Stomach smooth muscle (tissue), 2 donors: Measurements from ENCODE around the gene ADGRD1.

ENCODE experiments used
- H3K27ac ChIP-seq: one replicate; pipeline ENCODE4 v1.7.0; 2013; ENCODE audit warnings: mild to moderate bottlenecking, low read length, inconsistent platforms
- H3K27me3 ChIP-seq, 2 donors: one replicate each; pipeline ENCODE4 v1.7.0; 2013; ENCODE audit warnings: low read length in 2 of 2; ENCODE audit not compliant: insufficient read depth in 2 of 2, control insufficient read depth in 1 of 2
- H3K36me3 ChIP-seq, 2 donors: one replicate each; pipeline ENCODE4 v1.7.0; 2013; ENCODE audit warnings: low read length in 2 of 2; ENCODE audit not compliant: control insufficient read depth in 2 of 2, insufficient read depth in 2 of 2
- H3K4me1 ChIP-seq: one replicate; pipeline ENCODE4 v1.7.0; 2013; ENCODE audit warnings: low read length; ENCODE audit not compliant: control insufficient read depth, insufficient read depth
- H3K4me3 ChIP-seq, 2 donors: one replicate each; pipeline ENCODE4 v1.7.0; 2013; ENCODE audit warnings: low read length in 2 of 2
- H3K9ac ChIP-seq, 2 donors: one replicate each; pipeline ENCODE4 v1.7.0; 2013; ENCODE audit warnings: low read length in 2 of 2, mild to moderate bottlenecking in 1 of 2
- H3K9me3 ChIP-seq, 2 donors: one replicate each; pipeline ENCODE4 v1.7.0; 2013; ENCODE audit warnings: low read length in 2 of 2; ENCODE audit not compliant: control insufficient read depth in 2 of 2
- donor health status: healthy.
- donor health status: Pancreatic carcinoma.

ADGRD1 gene

DNA sequence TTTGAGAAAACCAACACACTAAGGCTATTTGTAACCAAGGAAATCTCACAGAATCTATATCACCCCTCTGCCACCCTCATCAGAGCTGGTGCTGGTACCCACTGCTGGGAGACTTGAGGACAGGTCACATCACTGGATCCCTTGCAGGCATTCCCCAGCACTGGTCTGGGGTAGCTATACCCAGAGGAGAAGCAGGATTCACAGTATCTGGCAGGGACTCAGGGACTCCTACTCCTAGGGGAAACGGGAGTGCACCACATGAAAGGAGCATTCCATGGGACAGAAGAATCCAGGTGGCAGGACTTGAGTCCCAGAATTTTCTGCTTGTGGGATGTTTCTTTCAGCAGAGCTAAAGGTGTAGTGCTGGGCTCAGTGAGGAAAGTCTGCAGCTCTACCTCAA lies 223.2 kb downstream of the ADGRD1 start:
- Histone ChIP-seq H3K9me3 (no peaks in the 10 kb centered on the region), H3K36me3 (no peaks in the 10 kb centered on the region), H3K27ac (no peak overlapping the region), H3K27me3 (peaks cover 0 to 7% of the 10 kb centered on the region in 2 donors), H3K9ac (no peak overlapping the region), H3K4me1 (no peaks in the 10 kb centered on the region), H3K4me3 (no peak overlapping the region)

DNA sequence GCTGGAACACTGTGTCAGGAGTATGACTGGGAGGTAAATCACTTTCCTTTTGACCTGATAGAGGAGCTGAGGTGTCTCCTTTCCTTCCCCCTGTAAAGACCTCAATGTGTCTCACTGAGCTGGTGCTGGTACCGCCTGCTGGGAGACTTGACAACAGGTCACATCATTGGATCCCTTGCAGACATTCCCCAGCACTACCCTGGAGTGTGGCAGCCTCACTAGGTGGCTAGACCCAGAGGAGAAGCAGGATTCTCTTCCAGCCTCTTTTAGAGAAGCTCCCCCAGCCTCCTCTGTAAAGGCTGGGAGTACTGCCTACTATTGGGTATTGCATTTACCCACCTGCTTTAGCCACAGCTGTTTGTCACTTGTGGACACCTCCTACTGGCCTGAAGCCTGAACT lies 223.9 kb downstream of the ADGRD1 start:
- H3K9me3 ChIP-seq = no peaks in the 10 kb centered on the region
- no peak overlapping the region for H3K9ac ChIP-seq
- peaks cover 0 to 7% of the 10 kb centered on the region in 2 donors for H3K27me3 ChIP-seq
- no peak overlapping the region for H3K4me3 ChIP-seq
- H3K27ac ChIP-seq = no peak overlapping the region
- H3K36me3 ChIP-seq = no peaks in the 10 kb centered on the region
- H3K4me1 ChIP-seq = no peaks in the 10 kb centered on the region

DNA sequence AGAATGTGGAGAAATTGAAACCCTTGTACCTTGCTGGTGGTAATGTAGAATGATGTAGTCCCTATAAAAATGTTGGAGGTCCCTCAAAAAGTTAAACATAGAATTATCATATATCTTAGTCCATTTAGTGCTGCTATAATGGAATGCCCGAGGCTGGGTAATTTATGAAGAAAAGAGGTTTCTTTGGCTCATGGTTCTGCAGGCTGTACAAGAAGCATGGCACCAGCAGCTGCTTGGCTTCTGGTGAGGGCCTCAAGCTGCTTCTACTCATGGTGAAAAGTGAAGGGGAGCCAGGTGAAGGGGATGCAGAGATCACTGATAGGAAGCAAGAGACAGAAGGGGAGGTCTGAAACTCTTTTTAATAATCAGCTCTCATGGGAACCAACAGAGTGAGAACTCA lies 233.9 kb downstream of the ADGRD1 start:
- Histone ChIP-seq H3K9me3 (no peaks in the 10 kb centered on the region), H3K27ac (no peak overlapping the region), H3K4me1 (no peaks in the 10 kb centered on the region)

DNA sequence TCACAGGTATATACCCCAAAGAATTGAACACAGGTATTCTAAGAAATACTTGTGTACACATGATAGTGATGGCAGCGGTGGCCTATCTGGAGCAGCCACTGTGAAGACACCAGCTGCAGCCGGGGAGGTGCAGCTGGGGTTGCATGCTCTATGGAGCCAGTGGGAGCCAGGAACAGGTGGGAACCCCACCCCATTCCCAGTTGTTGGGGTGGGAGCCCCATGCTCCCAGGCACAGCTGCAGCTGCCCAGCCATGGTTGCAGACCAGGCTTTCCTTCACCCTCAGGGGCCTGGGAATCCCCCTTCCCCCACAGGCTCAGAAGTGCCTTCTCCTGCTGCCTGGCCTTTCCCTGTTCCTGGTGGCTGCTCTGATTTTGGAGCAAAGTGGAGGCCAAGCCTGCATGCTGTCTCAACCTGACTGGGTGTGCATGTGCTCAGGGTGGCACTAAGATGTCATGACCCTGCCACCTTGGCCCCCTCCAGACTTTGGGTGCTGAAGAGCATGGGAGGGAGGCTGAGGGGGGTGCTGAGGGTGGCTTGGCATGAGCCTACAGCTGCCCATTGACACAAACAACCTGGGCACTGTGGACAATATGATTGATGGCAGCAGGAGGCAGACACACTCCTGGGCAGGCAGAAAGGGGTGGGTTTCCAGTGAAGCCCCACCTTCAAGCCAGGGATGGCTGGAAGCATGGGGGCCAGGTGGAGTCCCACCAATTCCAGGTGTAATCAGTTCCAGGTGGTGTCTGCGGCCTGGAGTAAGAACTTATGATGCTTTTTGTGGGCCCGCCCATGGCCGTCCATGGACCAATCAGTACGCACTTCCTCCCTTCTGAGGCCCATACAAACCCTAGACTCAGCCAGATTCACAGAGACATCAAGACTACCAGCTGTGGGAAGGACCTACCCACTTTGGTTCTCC lies 234.7 kb downstream of the ADGRD1 start:
- no peak overlapping the region for H3K4me3 ChIP-seq

More for the DNA sequence above, 233.9 kb downstream of the ADGRD1 start:
- Histone ChIP-seq H3K4me3 (no peak overlapping the region), H3K9ac (no peak overlapping the region), H3K36me3 (no peaks in the 10 kb centered on the region), H3K27me3 (no peaks in the 10 kb centered on the region)

DNA sequence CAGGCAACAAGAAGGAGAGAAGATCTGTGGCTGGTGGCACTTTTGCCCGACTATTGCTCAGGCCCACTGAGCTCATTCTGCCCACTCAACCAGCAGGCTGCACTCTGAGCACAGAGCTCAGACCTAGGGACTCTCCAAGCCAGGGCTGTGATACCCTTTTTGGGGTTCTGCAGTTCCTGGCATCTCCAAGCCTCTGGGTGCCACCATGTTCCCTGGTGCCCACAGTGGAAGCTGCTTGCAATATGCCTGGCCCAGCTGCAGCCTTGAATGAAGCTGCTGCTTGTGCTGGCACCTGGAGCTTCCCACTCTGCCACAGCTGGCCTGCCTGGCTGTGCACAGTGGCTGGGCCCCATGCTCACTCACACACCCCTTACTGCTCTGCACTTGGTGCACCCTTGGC lies 236.1 kb downstream of the ADGRD1 start:
- Histone ChIP-seq H3K4me1 (no peaks in the 10 kb centered on the region), H3K4me3 (no peak overlapping the region), H3K9me3 (no peaks in the 10 kb centered on the region), H3K9ac (no peak overlapping the region), H3K27ac (no peak overlapping the region), H3K36me3 (no peaks in the 10 kb centered on the region), H3K27me3 (no peaks in the 10 kb centered on the region)

More for the DNA sequence above, 234.7 kb downstream of the ADGRD1 start:
- Histone ChIP-seq H3K4me1 (no peaks in the 10 kb centered on the region), H3K27ac (no peak overlapping the region), H3K9ac (no peak overlapping the region), H3K27me3 (no peaks in the 10 kb centered on the region), H3K9me3 (no peaks in the 10 kb centered on the region), H3K36me3 (no peaks in the 10 kb centered on the region)

DNA sequence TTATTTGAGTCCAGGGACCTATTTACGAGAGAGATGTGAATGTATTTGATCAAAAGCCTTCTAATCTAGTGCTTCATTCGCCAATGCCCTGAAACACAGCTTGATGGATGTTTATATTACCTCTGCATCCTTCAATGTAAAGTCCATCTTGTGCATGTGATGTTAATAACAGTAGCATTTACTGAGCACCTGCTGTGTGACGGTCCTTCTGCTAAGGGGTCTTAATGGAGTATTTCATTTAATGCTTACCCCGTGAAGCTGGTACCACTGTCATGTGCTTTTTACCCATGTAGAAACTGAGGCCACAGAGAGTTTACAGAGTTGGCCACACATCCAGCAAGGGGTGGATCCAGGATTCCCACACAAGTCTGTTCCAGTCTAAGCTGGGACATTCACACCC lies 237.3 kb downstream of the ADGRD1 start:
- Histone ChIP-seq H3K9ac (no peak overlapping the region), H3K9me3 (no peaks in the 10 kb centered on the region), H3K27ac (no peak overlapping the region), H3K36me3 (no peaks in the 10 kb centered on the region), H3K27me3 (no peaks in the 10 kb centered on the region), H3K4me1 (no peaks in the 10 kb centered on the region), H3K4me3 (no peak overlapping the region)
